HepG2 (cell line): ENCODE data around the gene SRXN1. TPM values are rescaled to one million over a fixed set of nuclear protein-coding genes. Genes with fewer than 3 reads are reported as not detected.

Experiments
- ATF7-NPFF ChIP-seq: sonication (generic); formaldehyde crosslinking; IDR thresholded peaks from 2 replicates; pipeline ENCODE4 v1.8.1; 2023; ENCODE audit warnings: mild to moderate bottlenecking, low read depth, missing genetic modification reagents, moderate library complexity
- FOXP4 ChIP-seq: sonication (generic); formaldehyde crosslinking; IDR thresholded peaks from 2 replicates; pipeline ENCODE4 v1.4.0; 2020; ENCODE audit warnings: missing genetic modification reagents
- FUBP1 ChIP-seq: sonication (generic); formaldehyde crosslinking; IDR thresholded peaks from 2 replicates; pipeline ENCODE4 v1.5.1; 2020; ENCODE audit warnings: missing genetic modification reagents, mild to moderate bottlenecking, borderline replicate concordance
- GFI1 ChIP-seq: sonication (generic); formaldehyde crosslinking; IDR thresholded peaks from 2 replicates; pipeline ENCODE4 v1.5.0; 2020; ENCODE audit warnings: missing genetic modification reagents, mild to moderate bottlenecking, borderline replicate concordance
- KAT7 ChIP-seq: IDR thresholded peaks from 2 replicates; pipeline ENCODE4 v1.6.1; 2018; ENCODE audit warnings: borderline replicate concordance, missing compliant biosample characterization
- MBD4 ChIP-seq: IDR thresholded peaks from 2 replicates; pipeline ENCODE4 v1.6.1; 2012; ENCODE audit warnings: low read length, inconsistent platforms, borderline replicate concordance
- MBNL3 ChIP-seq: fragments of 250-450 bp; sonication (Bioruptor Pico); conservative IDR thresholded peaks from 2 replicates; pipeline ENCODE4 v1.8.0; 2022; ENCODE audit warnings: mild to moderate bottlenecking, inconsistent platforms
- MZF1 ChIP-seq: sonication (generic); formaldehyde crosslinking; IDR thresholded peaks from 2 replicates; pipeline ENCODE4 v1.8.1; 2023; ENCODE audit warnings: mild to moderate bottlenecking, missing genetic modification reagents, borderline replicate concordance
- PHF20 ChIP-seq: sonication (generic); formaldehyde crosslinking; IDR thresholded peaks from 2 replicates; pipeline ENCODE4 v1.5.0; 2020; ENCODE audit warnings: mild to moderate bottlenecking, missing genetic modification reagents
- ZBTB26 ChIP-seq: IDR thresholded peaks from 2 replicates; pipeline ENCODE4 v1.6.1; 2016; ENCODE audit warnings: missing compliant biosample characterization, missing genetic modification reagents, borderline replicate concordance
- ZIK1 ChIP-seq: sonication (generic); formaldehyde crosslinking; IDR thresholded peaks from 2 replicates; pipeline ENCODE4 v1.5.0; 2020; ENCODE audit warnings: mild to moderate bottlenecking, low read depth, missing genetic modification reagents, borderline replicate concordance
- ZNF12 ChIP-seq: sonication (generic); formaldehyde crosslinking; IDR thresholded peaks from 2 replicates; pipeline ENCODE4 v1.5.0; 2020; ENCODE audit warnings: missing genetic modification reagents
- ZNF207 ChIP-seq: fragments of 450-650 bp; IDR thresholded peaks from 2 replicates; pipeline ENCODE4 v1.6.1; 2016; ENCODE audit warnings: antibody characterized with exemption, borderline replicate concordance
- ZNF280B ChIP-seq: sonication (generic); formaldehyde crosslinking; IDR thresholded peaks from 2 replicates; pipeline ENCODE4 v1.5.0; 2020; ENCODE audit warnings: missing genetic modification reagents, mild to moderate bottlenecking, borderline replicate concordance
- ZNF530 ChIP-seq: sonication (generic); formaldehyde crosslinking; IDR thresholded peaks from 2 replicates; pipeline ENCODE4 v1.5.0; 2020; ENCODE audit warnings: low read depth, mild to moderate bottlenecking, missing genetic modification reagents
- ZNF609 ChIP-seq: sonication (generic); formaldehyde crosslinking; IDR thresholded peaks from 2 replicates; pipeline ENCODE4 v1.4.0; 2020; ENCODE audit warnings: mild to moderate bottlenecking, missing genetic modification reagents, borderline replicate concordance
- polyA plus RNA-seq, 8 experiments: library from polyadenylated mRNA; depleted of rRNA in 3 of 8; stranded (reverse) in 7 of 8; unstranded in 1 of 8; fragments of >200 nt; fragmentation: Illumina TruSeq in 4 of 8; extraction: Trizol in 4 of 8; gene quantifications; 2 replicates each; pipeline versions ENCODE4 v1.2.1 to v1.2.3, GENCODE V29; 2011 to 2016; ENCODE audit warnings: low read depth in 4 of 8, missing spikeins in 1 of 8, mixed read lengths in 1 of 8; ENCODE audit not compliant: insufficient read depth in 1 of 8
- total RNA-seq, 5 experiments: library from RNA; depleted of rRNA; stranded (reverse); fragments of >200 nt; fragmentation: Illumina TruSeq; extraction: Trizol; gene quantifications; 2 replicates each; pipeline ENCODE4 v1.2.3, GENCODE V29; 2016; ENCODE audit warnings: low read depth in 1 of 5

Gene SRXN1
- total and polyA plus RNA-seq, 2 of the 13 experiments (the other 11 are each of a cell fraction or from before 2014, with no cell fraction given): 29.9 to 87.7 TPM

- no peak for TF ChIP-seq ZNF530 (CRISPR knock-in tag)
- peak; percentile 82 for TF ChIP-seq ZNF280B (CRISPR knock-in tag)
- TF ChIP-seq MBNL3 (CRISPR knock-in tag): no peak
- peak; percentile 87 for TF ChIP-seq FUBP1
- no peak for TF ChIP-seq MBD4
- peak; percentile 89 for TF ChIP-seq ZNF12 (CRISPR knock-in tag)
- no peak for TF ChIP-seq ATF7-NPFF (CRISPR knock-in tag)
- TF ChIP-seq FOXP4 (CRISPR knock-in tag): no peak; the same call in none of the 2 replicates
- no peak for TF ChIP-seq ZNF207
- TF ChIP-seq KAT7 (CRISPR knock-in tag): no peak
- no peak for TF ChIP-seq GFI1 (CRISPR knock-in tag)
- TF ChIP-seq ZNF609: peak; percentile 36; the same call in 1 of the 2 replicates
- TF ChIP-seq ZIK1 (CRISPR knock-in tag): no peak
- TF ChIP-seq ZBTB26 (CRISPR knock-in tag): no peak
- no peak for TF ChIP-seq PHF20 (CRISPR knock-in tag)
- no peak for TF ChIP-seq MZF1 (CRISPR knock-in tag)
Measured at GRCh38 chr20:653590-654416, 803 bp upstream of the SRXN1 start (continued).
